Suprapubic skin (tissue), 4 donors: ENCODE results near the gene CADPS2. TPM values are rescaled to one million over a fixed set of nuclear protein-coding genes. Genes with fewer than 3 reads are reported as not detected.

Source experiments
- DNase-seq, 2 donors: peaks; one replicate each; pipeline ENCODE4 v3.0.0-alpha.2; 2019; ENCODE audit warnings: low spot score in 2 of 2
- H3K27ac ChIP-seq: fragments of 200-600 bp; sonication (generic); one replicate; pipeline ENCODE4 v1.5.1; 2019
- H3K27me3 ChIP-seq: fragments of 200-600 bp; sonication (generic); one replicate; pipeline ENCODE4 v1.5.1; 2019
- H3K36me3 ChIP-seq: fragments of 200-600 bp; sonication (generic); one replicate; pipeline ENCODE4 v1.5.1; 2019
- H3K4me1 ChIP-seq: fragments of 200-600 bp; sonication (generic); one replicate; pipeline ENCODE4 v1.5.1; 2019
- H3K4me3 ChIP-seq: fragments of 200-600 bp; sonication (generic); one replicate; pipeline ENCODE4 v1.5.1; 2019; ENCODE audit warnings: mild to moderate bottlenecking
- H3K9me3 ChIP-seq: fragments of 200-600 bp; sonication (generic); one replicate; pipeline ENCODE4 v1.5.1; 2019
- CTCF ChIP-seq, 2 donors: fragments of 200-600 bp in 1 of 2; fragments of 450-650 bp in 1 of 2; sonication (generic) in 1 of 2; IDR thresholded peaks; one replicate each; pipeline ENCODE4 v1.5.1; 2016 to 2019; ENCODE audit warnings: antibody characterized with exemption in 2 of 2, mild to moderate bottlenecking in 1 of 2, moderate library complexity in 1 of 2
- EP300 ChIP-seq: sonication (generic); formaldehyde crosslinking; IDR thresholded peaks from one replicate; pipeline ENCODE4 v1.6.1; 2017; ENCODE audit warnings: antibody characterized with exemption
- POLR2A ChIP-seq, 2 donors: fragments of 450-650 bp; IDR thresholded peaks; one replicate each; pipeline ENCODE4 v1.6.1; 2017; ENCODE audit warnings: antibody characterized with exemption in 2 of 2, mild to moderate bottlenecking in 2 of 2, moderate library complexity in 2 of 2
- POLR2AphosphoS5 ChIP-seq, 3 donors: sonication (generic); formaldehyde crosslinking; IDR thresholded peaks; one replicate each; pipeline ENCODE4 v1.6.1; 2017; ENCODE audit warnings: antibody characterized with exemption in 3 of 3
- WGBS: methylation state at CpG from one replicate; pipeline ENCODE4 v1.1.5; 2018; 5-methylcytosine and 5-hydroxymethylcytosine counted together
- total RNA-seq, 4 donors: library from RNA; depleted of rRNA; stranded (reverse); fragments of >200 nt; gene quantifications; one replicate each; pipeline ENCODE4 v1.1.0, GENCODE V29; 2016

CADPS2 gene
- total RNA-seq, 4 donors from 2014 or later: 3.9 to 9.8 (median 8.1) TPM

DNA sequence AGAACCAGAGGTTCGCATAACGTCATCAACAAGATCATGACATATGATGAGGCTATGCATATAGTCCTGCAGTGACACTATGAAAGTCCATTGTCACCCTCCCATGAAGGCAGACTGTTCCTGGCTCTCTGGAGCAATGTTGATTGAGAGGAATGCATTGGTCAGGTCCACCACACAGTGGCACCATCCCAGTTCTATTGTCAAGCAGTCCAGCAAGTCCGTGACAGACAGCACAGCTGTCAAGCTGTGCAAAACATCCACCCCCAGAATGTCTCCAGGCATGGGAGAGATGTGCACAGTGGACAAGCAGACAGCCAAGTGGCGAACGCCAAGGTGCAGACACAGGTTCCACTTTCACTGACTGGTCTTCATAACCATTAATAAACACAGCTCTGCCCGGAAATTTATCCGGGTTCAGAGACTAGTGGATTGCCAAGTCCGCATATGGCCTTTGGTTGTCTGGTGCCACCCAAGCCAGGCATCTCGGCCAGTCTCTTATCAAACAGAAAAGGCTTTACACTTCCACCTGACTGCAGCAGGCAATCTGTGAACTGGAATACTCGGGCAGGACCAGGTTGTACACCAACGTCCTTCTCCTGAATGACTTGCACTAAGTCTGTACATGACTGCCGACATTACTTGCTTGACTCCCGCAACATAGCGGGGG is 194.6 kb downstream of the CADPS2 start:
- H3K36me3 ChIP-seq: no peaks in the 10 kb centered on the region
- H3K9me3 ChIP-seq: no peaks in the 10 kb centered on the region
- WGBS: 98% methylated on average over 6 of the region's 14 CpGs
- H3K27ac ChIP-seq: no peak overlapping the region
- no peak overlapping the region for H3K4me3 ChIP-seq
- DNase-seq: no peak
- no peaks in the 10 kb centered on the region for H3K27me3 ChIP-seq
- no peaks in the 10 kb centered on the region for H3K4me1 ChIP-seq
- no peak for TF ChIP-seq POLR2AphosphoS5 (IDR thresholded peaks at IDR 0.05)
- TF ChIP-seq POLR2A (IDR thresholded peaks at IDR 0.05): no peak
- no peak for TF ChIP-seq CTCF (IDR thresholded peaks at IDR 0.05)
- no peak for TF ChIP-seq EP300

DNA sequence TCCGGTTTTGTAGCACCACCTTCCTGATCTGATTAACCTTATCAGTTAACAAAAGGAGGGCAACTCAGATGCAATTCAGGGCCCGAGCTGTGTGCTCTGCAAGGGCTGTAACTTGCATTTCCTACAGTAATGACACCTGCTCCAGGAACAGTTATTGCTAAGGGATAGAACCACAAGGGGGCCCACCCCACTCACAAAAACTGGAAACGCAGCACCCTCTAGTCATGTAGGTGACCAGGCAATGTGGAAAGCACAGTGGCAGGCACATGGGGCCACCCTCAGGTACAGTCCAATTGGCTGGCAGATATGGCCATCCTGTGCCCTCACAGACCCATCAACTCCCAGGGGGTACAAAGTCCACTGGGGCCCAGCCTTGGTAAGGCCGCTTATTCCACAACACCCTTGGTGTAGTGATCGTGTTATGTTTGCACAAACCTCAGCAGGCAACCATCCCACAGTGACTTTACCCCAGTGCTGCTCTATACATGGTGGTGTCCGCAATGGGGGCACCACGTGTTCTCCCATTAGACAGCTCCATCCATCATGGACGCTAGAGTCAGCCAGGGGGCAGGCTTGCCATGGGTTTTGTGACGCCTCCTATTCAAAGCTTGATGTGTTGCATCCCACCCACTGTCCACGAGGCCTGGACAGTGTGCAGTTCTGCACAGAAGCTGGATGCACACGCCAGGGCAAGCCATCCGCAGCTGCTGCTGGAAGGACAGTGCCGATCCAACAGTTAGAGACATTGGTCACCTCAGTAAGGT is 196.7 kb downstream of the CADPS2 start:
- Histone ChIP-seq H3K4me3 (no peak overlapping the region), H3K36me3 (no peaks in the 10 kb centered on the region), H3K9me3 (no peaks in the 10 kb centered on the region), H3K27me3 (no peaks in the 10 kb centered on the region), H3K27ac (no peak overlapping the region), H3K4me1 (no peaks in the 10 kb centered on the region)
- TF ChIP-seq POLR2AphosphoS5 (IDR thresholded peaks at IDR 0.05): no peak
- 94% methylated on average over 11 of the region's 13 CpGs for WGBS
- DNase-seq: no peak

DNA sequence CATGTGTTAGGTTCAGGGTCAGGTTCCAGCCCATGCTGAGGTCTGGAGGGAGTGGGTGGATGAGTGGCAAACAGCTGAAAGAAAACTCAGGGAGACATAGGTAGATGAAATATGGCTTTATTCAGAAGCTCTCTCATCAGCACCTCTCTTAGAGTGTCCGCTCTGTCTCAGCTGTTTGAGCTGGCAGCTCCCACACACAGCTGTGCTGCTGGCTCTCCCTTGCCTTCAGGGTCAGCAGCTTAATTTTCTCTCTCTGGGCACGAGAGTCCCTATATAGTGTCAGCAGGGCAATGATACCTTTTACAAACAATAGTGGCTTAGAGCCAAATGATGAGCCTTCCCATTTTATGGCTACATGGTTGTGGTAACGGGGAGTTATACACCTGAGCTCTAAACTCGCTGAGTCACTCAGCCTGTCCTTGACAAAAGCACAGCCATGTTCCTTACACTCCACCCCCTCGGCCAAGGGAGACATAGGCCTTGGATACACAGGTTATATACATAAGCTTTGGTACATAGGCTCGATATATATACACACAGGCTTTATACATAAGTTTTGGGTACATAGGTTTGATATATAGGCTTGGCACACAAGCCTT is 197.8 kb downstream of the CADPS2 start:
- Histone ChIP-seq H3K27ac (no peak overlapping the region), H3K4me3 (no peak overlapping the region), H3K9me3 (no peaks in the 10 kb centered on the region), H3K36me3 (no peaks in the 10 kb centered on the region), H3K4me1 (no peaks in the 10 kb centered on the region), H3K27me3 (no peaks in the 10 kb centered on the region)
- TF ChIP-seq POLR2AphosphoS5 (IDR thresholded peaks at IDR 0.05) (no peak), CTCF (IDR thresholded peaks at IDR 0.05) (no peak), EP300 (no peak), POLR2A (IDR thresholded peaks at IDR 0.05) (no peak)
- 73% methylated on average over 6 of the region's 6 CpGs for WGBS
- DNase-seq: no peak

DNA sequence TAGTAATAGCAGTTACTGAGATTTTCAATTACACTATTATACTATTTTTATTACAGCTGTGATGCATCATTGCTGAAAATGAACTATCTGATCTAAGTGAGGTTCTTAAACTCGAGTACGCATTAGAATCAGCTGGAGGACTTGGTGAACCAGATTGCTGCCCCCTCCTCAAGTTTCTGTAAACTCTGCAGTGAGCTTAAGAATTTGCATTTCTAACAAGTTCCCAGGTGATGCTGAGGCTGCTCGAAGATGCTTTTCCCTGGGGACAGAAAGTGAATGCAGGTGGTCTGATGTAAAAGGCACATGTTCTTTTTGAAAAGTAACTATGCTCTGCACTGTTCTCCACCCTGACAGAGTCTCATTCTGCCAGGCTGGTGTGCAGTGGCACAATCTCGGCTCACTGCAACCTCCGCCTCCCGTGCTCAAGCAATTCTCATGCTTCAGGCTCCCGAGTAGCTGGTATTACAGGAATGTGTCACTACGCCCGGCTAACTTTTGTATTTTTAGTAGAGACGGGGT is 199.8 kb downstream of the CADPS2 start:
- 82% methylated on average over 10 of the region's 10 CpGs for WGBS
- no peak for DNase-seq
- no peak overlapping the region for H3K4me3 ChIP-seq
- no peaks in the 10 kb centered on the region for H3K9me3 ChIP-seq
- H3K27me3 ChIP-seq: no peaks in the 10 kb centered on the region
- no peaks in the 10 kb centered on the region for H3K36me3 ChIP-seq
- no peak for TF ChIP-seq CTCF (IDR thresholded peaks at IDR 0.05)
- TF ChIP-seq POLR2A (IDR thresholded peaks at IDR 0.05): no peak
- no peak for TF ChIP-seq EP300
- no peak for TF ChIP-seq POLR2AphosphoS5 (IDR thresholded peaks at IDR 0.05)
- H3K4me1 ChIP-seq: no peaks in the 10 kb centered on the region
- H3K27ac ChIP-seq: no peak overlapping the region

- 83% methylated on average over 2 of the region's 2 CpGs for WGBS
Observed at GRCh38 chr7:122684504-122684903, 201.8 kb downstream of the CADPS2 start.

More at GRCh38 chr7:122684504-122684903, 201.8 kb downstream of the CADPS2 start:
- Histone ChIP-seq H3K27ac (no peak overlapping the region), H3K36me3 (no peaks in the 10 kb centered on the region), H3K4me3 (no peak overlapping the region), H3K9me3 (no peaks in the 10 kb centered on the region), H3K27me3 (no peaks in the 10 kb centered on the region), H3K4me1 (no peaks in the 10 kb centered on the region)
- DNase-seq: no peak
- TF ChIP-seq POLR2AphosphoS5 (IDR thresholded peaks at IDR 0.05) (no peak), POLR2A (IDR thresholded peaks at IDR 0.05) (no peak), CTCF (IDR thresholded peaks at IDR 0.05) (no peak), EP300 (no peak)
